GM19025 (cell line): ENCODE measurements around the gene AR.
"Not testable (repeated sequence)": the region's sequence is repeated elsewhere in the genome, so short reads cannot be mapped to it uniquely, and the experiment has no call there.

Experiments
- ATAC-seq: cut with Tn5 transposase; IDR thresholded peaks from one replicate; pipeline ENCODE4 v1.9.1; 2021; ENCODE audit warnings: mild to moderate bottlenecking, low read depth, moderate library complexity; ENCODE audit not compliant: unreplicated experiment

The AR gene

GRCh38 chrX:67635424-67635823 is 91.6 kb downstream of the AR start:
- ATAC-seq: no peak

GRCh38 chrX:67636532-67636931 is 92.7 kb downstream of the AR start:
- no peak for ATAC-seq

- not testable (repeated sequence) for ATAC-seq
Measured at GRCh38 chrX:67637293-67637692, 93.5 kb downstream of the AR start.

GRCh38 chrX:67648361-67648760 is 104.5 kb downstream of the AR start:
- no peak for ATAC-seq

GRCh38 chrX:67651437-67652142 is 107.8 kb downstream of the AR start:
- ATAC-seq: no peak

GRCh38 chrX:67652543-67652942 is 108.7 kb downstream of the AR start:
- no peak for ATAC-seq

- ATAC-seq: no peak
Measured at GRCh38 chrX:67654301-67654700, 110.5 kb downstream of the AR start.

GRCh38 chrX:67665583-67665982 is 121.8 kb downstream of the AR start:
- no peak for ATAC-seq

- not testable (repeated sequence) for ATAC-seq
Measured at GRCh38 chrX:67670717-67671116, 126.9 kb downstream of the AR start.

- ATAC-seq: no peak
Measured at GRCh38 chrX:67673741-67674274, 130.0 kb downstream of the AR start.

GRCh38 chrX:67674741-67675140 is 130.9 kb downstream of the AR start:
- no peak for ATAC-seq

GRCh38 chrX:67684136-67684535 is 140.3 kb downstream of the AR start:
- ATAC-seq: no peak

GRCh38 chrX:67692246-67692645 is 148.4 kb downstream of the AR start:
- no peak for ATAC-seq

- no peak for ATAC-seq
Measured at GRCh38 chrX:67693928-67694327, 150.1 kb downstream of the AR start.

- ATAC-seq: no peak
Measured at GRCh38 chrX:67697452-67697851, 153.6 kb downstream of the AR start.

GRCh38 chrX:67700602-67701001 is 156.8 kb downstream of the AR start:
- ATAC-seq: no peak

GRCh38 chrX:67714004-67714403 is 170.2 kb downstream of the AR start:
- ATAC-seq: no peak

GRCh38 chrX:67717571-67717970 is 173.8 kb downstream of the AR start:
- no peak for ATAC-seq

GRCh38 chrX:67718926-67719325 is 175.1 kb downstream of the AR start:
- ATAC-seq: no peak

GRCh38 chrX:67720344-67720743 is 176.5 kb downstream of the AR start:
- no peak for ATAC-seq

- no peak for ATAC-seq
Measured at GRCh38 chrX:67721321-67721720, 177.5 kb downstream of the AR start.

GRCh38 chrX:67723580-67724351 is 179.9 kb downstream of the AR start:
- no peak for ATAC-seq
